Testis (tissue), 3 donors: ENCODE results near the gene ESYT2. TPM values are rescaled to one million over a fixed set of nuclear protein-coding genes. Genes with fewer than 3 reads are reported as not detected.

ENCODE experiments used
- DNase-seq: peaks from one replicate; pipeline ENCODE4 v3.0.0-alpha.2; 2019
- H3K27ac ChIP-seq, 2 donors: fragments of 200-600 bp; sonication (generic); one replicate each; pipeline ENCODE4 v1.5.1; 2019
- H3K27me3 ChIP-seq: fragments of 200-600 bp; sonication (generic); one replicate; pipeline ENCODE4 v1.5.1; 2019
- H3K36me3 ChIP-seq: fragments of 200-600 bp; sonication (generic); one replicate; pipeline ENCODE4 v1.5.1; 2017; ENCODE audit warnings: low read depth; ENCODE audit errors: missing control alignments
- H3K4me1 ChIP-seq: fragments of 200-600 bp; sonication (generic); one replicate; pipeline ENCODE4 v1.5.1; 2019
- H3K4me3 ChIP-seq, 2 donors: fragments of 200-600 bp; sonication (generic); one replicate each; pipeline ENCODE4 v1.5.1; 2017 to 2019
- H3K9me3 ChIP-seq: fragments of 200-600 bp; sonication (generic); one replicate; pipeline ENCODE4 v1.5.1; 2017
- POLR2A ChIP-seq: fragments of 450-650 bp; IDR thresholded peaks from one replicate; pipeline ENCODE4 v1.6.1; 2017; ENCODE audit warnings: antibody characterized with exemption, mild to moderate bottlenecking, moderate library complexity
- WGBS, 2 donors: methylation state at CpG; one replicate each; pipeline ENCODE4 v1.1.5; 2018; 5-methylcytosine and 5-hydroxymethylcytosine counted together
- intact Hi-C: fragments of 100-400 bp; cut with DNase I; formaldehyde crosslinking; loops from one replicate; pipeline ENCODE4 v1.15.1; 2023; ENCODE audit warnings: low total_unique reads
- polyA plus RNA-seq: library from polyadenylated mRNA; stranded (reverse); fragments of 350-450 nt; fragmentation: Illumina TruSeq; extraction: RNeasy Lipid Tissue Mini Kit (QIAGEN cat#74804); gene quantifications from one replicate; pipeline ENCODE4 v1.2.3, GENCODE V29; 2014; ENCODE audit warnings: low read depth, low replicate concordance; ENCODE audit not compliant: insufficient read depth
- total RNA-seq, 2 donors: library from RNA; depleted of rRNA; stranded (reverse); fragments of >200 nt; gene quantifications; one replicate each; pipeline ENCODE4 v1.2.3, GENCODE V29; 2016
- TF ChIP-seq, protein P1 (sequence below), 3 experiments: fragments of 450-650 bp in 2 of 3; fragments of 200-600 bp in 1 of 3; sonication (generic) in 1 of 3; IDR thresholded peaks; one replicate each; pipeline ENCODE4 v1.5.1; 2016 to 2019; ENCODE audit warnings: antibody characterized with exemption in 3 of 3, mild to moderate bottlenecking in 2 of 3, moderate library complexity in 1 of 3

ESYT2 gene
- total and polyA plus RNA-seq, 3 donors from 2014 or later: 53.9 to 73.1 (median 61.1) TPM

DNA sequence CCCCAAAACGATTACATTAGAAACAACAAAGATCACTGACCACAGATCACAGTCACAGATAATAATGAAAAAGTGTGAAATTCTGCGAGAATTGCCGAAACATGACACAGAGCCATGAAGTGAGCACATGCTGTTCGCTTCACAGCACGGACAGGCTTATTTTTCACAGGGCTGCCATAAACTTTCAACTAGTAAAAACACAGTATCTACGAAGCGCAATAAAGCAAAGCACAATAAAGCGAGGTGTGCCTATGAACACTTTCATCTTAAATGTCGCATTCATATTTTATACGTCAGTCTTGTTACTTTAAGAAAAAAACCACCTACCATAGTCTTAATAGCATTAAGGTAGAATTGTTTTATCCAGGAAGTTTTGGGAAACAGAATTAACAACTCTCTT lies 51.5 kb downstream of the ESYT2 start:
- no peak for DNase-seq
- H3K9me3 ChIP-seq: no peaks in the 10 kb centered on the region
- TF ChIP-seq, protein P1, sequence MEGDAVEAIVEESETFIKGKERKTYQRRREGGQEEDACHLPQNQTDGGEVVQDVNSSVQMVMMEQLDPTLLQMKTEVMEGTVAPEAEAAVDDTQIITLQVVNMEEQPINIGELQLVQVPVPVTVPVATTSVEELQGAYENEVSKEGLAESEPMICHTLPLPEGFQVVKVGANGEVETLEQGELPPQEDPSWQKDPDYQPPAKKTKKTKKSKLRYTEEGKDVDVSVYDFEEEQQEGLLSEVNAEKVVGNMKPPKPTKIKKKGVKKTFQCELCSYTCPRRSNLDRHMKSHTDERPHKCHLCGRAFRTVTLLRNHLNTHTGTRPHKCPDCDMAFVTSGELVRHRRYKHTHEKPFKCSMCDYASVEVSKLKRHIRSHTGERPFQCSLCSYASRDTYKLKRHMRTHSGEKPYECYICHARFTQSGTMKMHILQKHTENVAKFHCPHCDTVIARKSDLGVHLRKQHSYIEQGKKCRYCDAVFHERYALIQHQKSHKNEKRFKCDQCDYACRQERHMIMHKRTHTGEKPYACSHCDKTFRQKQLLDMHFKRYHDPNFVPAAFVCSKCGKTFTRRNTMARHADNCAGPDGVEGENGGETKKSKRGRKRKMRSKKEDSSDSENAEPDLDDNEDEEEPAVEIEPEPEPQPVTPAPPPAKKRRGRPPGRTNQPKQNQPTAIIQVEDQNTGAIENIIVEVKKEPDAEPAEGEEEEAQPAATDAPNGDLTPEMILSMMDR (IDR thresholded peaks at IDR 0.05): no peak
- no peak for TF ChIP-seq POLR2A
- intact Hi-C loops: no loop called here
- 87 to 91% methylated on average over 10 of the region's 10 CpGs for WGBS, 2 donors
- H3K36me3 ChIP-seq: no peaks in the 10 kb centered on the region
- H3K4me1 ChIP-seq: peaks cover 15% of the 10 kb centered on the region
- no peak overlapping the region for H3K27ac ChIP-seq
- no peaks in the 10 kb centered on the region for H3K27me3 ChIP-seq
- no peak overlapping the region for H3K4me3 ChIP-seq

DNA sequence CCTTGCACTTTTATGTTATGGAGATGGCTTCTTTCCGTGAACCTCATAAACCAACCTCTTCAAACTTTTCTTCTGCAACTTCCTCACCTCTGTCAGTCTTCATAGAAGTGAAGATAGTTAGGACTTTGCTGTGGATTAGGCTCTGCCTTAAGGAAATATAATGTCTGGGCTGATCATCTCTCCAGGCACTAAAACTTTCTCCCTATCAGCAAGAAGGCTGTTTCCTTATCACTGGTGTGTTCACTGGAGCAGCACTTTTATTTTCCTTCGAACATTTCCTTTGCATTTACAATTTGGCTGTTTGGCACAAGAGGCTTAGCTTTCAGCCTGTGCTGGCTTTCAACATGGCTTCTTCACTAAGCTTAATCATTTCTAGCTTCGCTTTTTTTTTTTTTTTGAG lies 52.8 kb downstream of the ESYT2 start:
- H3K27ac ChIP-seq: no peak overlapping the region
- no peak overlapping the region for H3K4me3 ChIP-seq
- intact Hi-C loops: no loop called here
- peaks cover 15% of the 10 kb centered on the region for H3K4me1 ChIP-seq
- H3K9me3 ChIP-seq: no peaks in the 10 kb centered on the region
- TF ChIP-seq, protein P1 (IDR thresholded peaks at IDR 0.05): no peak
- TF ChIP-seq POLR2A: no peak
- H3K27me3 ChIP-seq: no peaks in the 10 kb centered on the region
- DNase-seq: no peak
- WGBS, 2 donors: 90 to 94% methylated on average over 3 of the region's 3 CpGs
- no peaks in the 10 kb centered on the region for H3K36me3 ChIP-seq

DNA sequence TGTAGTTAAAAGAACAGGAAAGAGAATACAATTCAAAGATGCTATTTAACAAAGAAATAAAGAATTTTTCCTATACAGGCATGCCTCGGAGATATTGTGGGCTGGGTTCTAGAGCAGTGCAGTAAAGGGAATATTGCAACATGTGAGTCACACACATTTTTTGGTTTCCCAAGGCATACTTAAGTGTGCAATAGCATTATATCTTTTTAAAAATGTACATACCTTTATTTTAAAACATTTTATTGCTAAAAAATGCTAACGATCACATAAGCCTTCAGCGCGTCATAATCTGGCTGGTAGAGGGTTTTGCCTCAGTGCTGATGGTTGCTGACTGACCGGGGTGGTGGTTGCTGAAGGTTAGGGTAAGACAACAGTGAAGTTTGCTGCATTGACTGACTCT lies 54.4 kb downstream of the ESYT2 start:
- intact Hi-C loops: no loop called here

DNA sequence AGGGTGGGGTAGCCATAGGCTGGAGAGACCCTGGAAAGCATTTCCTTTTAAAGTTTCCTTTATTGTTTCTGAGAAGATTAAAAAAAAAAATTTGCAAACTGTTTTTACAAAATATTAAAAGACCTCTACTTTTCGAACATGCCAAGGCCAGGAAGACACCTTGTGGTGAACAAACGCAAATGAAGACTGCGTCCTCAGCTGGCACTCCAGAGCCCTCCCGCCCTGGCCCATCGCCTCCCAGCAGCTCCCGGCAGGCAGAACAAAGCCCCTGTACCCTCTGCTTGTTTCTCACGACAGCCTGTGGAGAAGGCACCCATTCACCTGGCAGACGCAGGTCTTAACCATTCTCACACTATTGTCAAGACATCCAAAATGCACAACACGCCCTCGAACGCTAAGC lies 56.4 kb downstream of the ESYT2 start:
- H3K27me3 ChIP-seq: no peaks in the 10 kb centered on the region
- H3K4me1 ChIP-seq: no peaks in the 10 kb centered on the region
- 82 to 88% methylated on average over 11 of the region's 11 CpGs for WGBS, 2 donors
- H3K4me3 ChIP-seq: no peak overlapping the region
- TF ChIP-seq POLR2A: no peak
- TF ChIP-seq, protein P1 (IDR thresholded peaks at IDR 0.05): peak in 1 of 3 experiments; percentile 8
- H3K36me3 ChIP-seq: no peaks in the 10 kb centered on the region
- intact Hi-C loops: no loop called here
- H3K9me3 ChIP-seq: no peaks in the 10 kb centered on the region
- peak overlapping the region in 1 of 2 donors; percentile 0 for H3K27ac ChIP-seq
- no peak for DNase-seq

More for the DNA sequence above, 54.4 kb downstream of the ESYT2 start:
- TF ChIP-seq, protein P1 (IDR thresholded peaks at IDR 0.05): no peak
- TF ChIP-seq POLR2A: no peak
- WGBS, 2 donors: 96% methylated on average over 5 of the region's 5 CpGs
- Histone ChIP-seq H3K36me3 (no peaks in the 10 kb centered on the region), H3K27me3 (no peaks in the 10 kb centered on the region), H3K4me3 (no peak overlapping the region), H3K4me1 (peaks cover 15% of the 10 kb centered on the region), H3K27ac (no peak overlapping the region), H3K9me3 (no peaks in the 10 kb centered on the region)
- DNase-seq: no peak

DNA sequence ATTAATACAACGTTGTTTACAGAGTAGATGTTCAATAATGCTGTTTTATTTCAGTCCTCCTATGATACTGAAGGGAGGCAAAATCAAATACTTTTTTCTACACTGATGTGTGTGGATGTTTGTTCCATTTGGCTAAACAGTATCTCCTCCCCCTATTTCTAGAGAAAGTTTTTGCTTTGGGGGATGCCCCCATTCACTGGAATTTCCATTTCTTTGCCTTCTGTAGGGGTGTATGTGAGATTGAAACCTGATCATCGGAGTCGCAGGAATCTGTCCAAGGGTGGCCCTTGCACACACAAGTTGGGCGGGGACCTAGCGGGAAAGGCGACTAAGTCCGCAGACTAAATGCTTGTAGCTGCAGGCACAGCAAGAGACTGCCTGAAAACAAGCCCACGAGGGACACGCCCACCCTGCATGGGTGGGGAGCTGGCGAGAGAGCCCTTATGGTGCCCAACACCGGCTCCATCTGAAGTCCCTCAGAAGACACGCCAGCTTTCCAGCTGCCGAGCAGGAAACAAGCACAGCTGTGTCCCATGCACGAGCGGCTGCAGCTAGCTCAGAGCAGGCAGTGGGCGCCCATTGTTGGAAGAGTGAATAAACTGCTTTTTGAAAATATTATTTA lies 58.0 kb downstream of the ESYT2 start:
- intact Hi-C loops: no loop called here

More for the DNA sequence above, 58.0 kb downstream of the ESYT2 start:
- Histone ChIP-seq H3K27ac (no peak overlapping the region), H3K36me3 (no peaks in the 10 kb centered on the region), H3K9me3 (no peaks in the 10 kb centered on the region), H3K27me3 (no peaks in the 10 kb centered on the region), H3K4me1 (no peaks in the 10 kb centered on the region), H3K4me3 (no peak overlapping the region)
- 95% methylated on average over 15 to 16 of the region's 16 CpGs for WGBS, 2 donors
- DNase-seq: no peak
- no peak for TF ChIP-seq POLR2A
- TF ChIP-seq, protein P1 (IDR thresholded peaks at IDR 0.05): no peak
